Trophoblast cell (in vitro differentiated cells and primary cell): ENCODE measurements around the gene MPV17L2. TPM values are rescaled to one million over a fixed set of nuclear protein-coding genes. Genes with fewer than 3 reads are reported as not detected.

Source experiments
- DNase-seq, 2 donors: peaks; one replicate each; pipeline ENCODE4 v3.0.0-alpha.2; 2016
- H2AFZ ChIP-seq: 2 replicates; pipeline ENCODE4 v1.6.1; 2013; ENCODE audit warnings: low read length, moderate library complexity, mild to moderate bottlenecking; ENCODE audit not compliant: insufficient read depth, poor library complexity
- H2AK5ac ChIP-seq: 2 replicates; pipeline ENCODE4 v1.6.1; 2013; ENCODE audit warnings: mild to moderate bottlenecking, low read length
- H2BK120ac ChIP-seq: 2 replicates; pipeline ENCODE4 v1.6.1; 2013; ENCODE audit warnings: low read length, mild to moderate bottlenecking, moderate library complexity; ENCODE audit not compliant: insufficient read depth, poor library complexity
- H2BK12ac ChIP-seq: 2 replicates; pipeline ENCODE4 v1.6.1; 2013; ENCODE audit warnings: mild to moderate bottlenecking, low read length, moderate library complexity
- H2BK5ac ChIP-seq: 2 replicates; pipeline ENCODE4 v1.6.1; 2013; ENCODE audit warnings: low read length, low read depth, moderate library complexity, mild to moderate bottlenecking; ENCODE audit not compliant: poor library complexity
- H3K14ac ChIP-seq: 2 replicates; pipeline ENCODE4 v1.6.1; 2013; ENCODE audit warnings: mild to moderate bottlenecking, low read length
- H3K18ac ChIP-seq: 2 replicates; pipeline ENCODE4 v1.6.1; 2013; ENCODE audit warnings: mild to moderate bottlenecking, low read length
- H3K23ac ChIP-seq: 2 replicates; pipeline ENCODE4 v1.6.1; 2013; ENCODE audit warnings: low read length
- H3K27ac ChIP-seq: 2 replicates; pipeline ENCODE4 v1.5.1; 2013; ENCODE audit warnings: low read depth, mild to moderate bottlenecking, inconsistent platforms, low read length, moderate library complexity
- H3K27me3 ChIP-seq: 2 replicates; pipeline ENCODE4 v1.6.1; 2013; ENCODE audit warnings: inconsistent platforms, mild to moderate bottlenecking, low read length, moderate library complexity; ENCODE audit not compliant: insufficient read depth
- H3K36me3 ChIP-seq, 2 experiments: 1 replicate in 1 of 2; 2 replicates in 1 of 2; pipeline ENCODE4 v1.6.1; 2013; ENCODE audit warnings: low read length in 2 of 2, mild to moderate bottlenecking in 2 of 2, moderate library complexity in 1 of 2; ENCODE audit not compliant: insufficient read depth in 2 of 2, control insufficient read depth in 1 of 2
- H3K4ac ChIP-seq: 2 replicates; pipeline ENCODE4 v1.6.1; 2013; ENCODE audit warnings: low read depth, mild to moderate bottlenecking, low read length, moderate library complexity
- H3K4me1 ChIP-seq, 2 experiments: 1 replicate in 1 of 2; 2 replicates in 1 of 2; pipeline ENCODE4 v1.6.1; 2013; ENCODE audit warnings: low read length in 2 of 2, mild to moderate bottlenecking in 2 of 2, moderate library complexity in 1 of 2; ENCODE audit not compliant: insufficient read depth in 2 of 2, control insufficient read depth in 1 of 2
- H3K4me2 ChIP-seq: 2 replicates; pipeline ENCODE4 v1.6.1; 2013; ENCODE audit warnings: inconsistent platforms, mild to moderate bottlenecking, low read length, moderate library complexity
- H3K4me3 ChIP-seq: 2 replicates; pipeline ENCODE4 v1.5.1; 2013; ENCODE audit warnings: mild to moderate bottlenecking, low read depth, low read length, inconsistent platforms
- H3K79me1 ChIP-seq: one replicate; pipeline ENCODE4 v1.6.1; 2013; ENCODE audit warnings: low read length
- H3K79me2 ChIP-seq: 2 replicates; pipeline ENCODE4 v1.6.1; 2013; ENCODE audit warnings: low read length, mild to moderate bottlenecking; ENCODE audit not compliant: control insufficient read depth, insufficient read depth, poor library complexity
- H3K9ac ChIP-seq: 2 replicates; pipeline ENCODE4 v1.6.1; 2013; ENCODE audit warnings: mild to moderate bottlenecking, low read length
- H3K9me3 ChIP-seq: 2 replicates; pipeline ENCODE4 v1.6.1; 2013; ENCODE audit warnings: low read depth, mild to moderate bottlenecking, control low read depth, inconsistent platforms, low read length; ENCODE audit not compliant: insufficient read depth
- H4K12ac ChIP-seq: 2 replicates; pipeline ENCODE4 v1.6.1; 2013; ENCODE audit warnings: low read depth, mild to moderate bottlenecking, low read length, moderate library complexity
- H4K8ac ChIP-seq: 2 replicates; pipeline ENCODE4 v1.6.1; 2013; ENCODE audit warnings: low read depth, mild to moderate bottlenecking, low read length, moderate library complexity
- H4K91ac ChIP-seq: one replicate; pipeline ENCODE4 v1.6.1; 2013; ENCODE audit warnings: low read depth, mild to moderate bottlenecking, low read length, moderate library complexity
- WGBS: extraction: QIAGEN DNeasy Blood & Tissue Kit; methylation state at CpG from one replicate; pipeline ENCODE4 v1.1.7; 2013; ENCODE audit warnings: missing lambda C conversion rate; ENCODE audit not compliant: insufficient read length, insufficient coverage; ENCODE audit errors: extremely low coverage; 5-methylcytosine and 5-hydroxymethylcytosine counted together
- polyA plus RNA-seq: library from polyadenylated mRNA; stranded (reverse); fragments of 200-250 nt; gene quantifications from 2 replicates; pipeline ENCODE4 v1.2.3, GENCODE V29; 2013

MPV17L2 gene
- polyA plus RNA-seq = 26.0 and 26.7 TPM in 2 replicates

GRCh38 chr19:18192673-18193387 is at the start of gene MPV17L2:
Gene MPV17L2, plus strand, starts transcription at chr19:18193218. Its CDS starts 64 bp downstream, at chr19:18193282.
- no CpG with 5 or more reads among the region's 74 CpGs for WGBS
- peak within 1 kb of the TSS; percentile 44 for H2AK5ac ChIP-seq

GRCh38 chr19:18143902-18144301 is 49.1 kb upstream of the MPV17L2 start:
- Histone ChIP-seq H3K27me3 (no peaks in the 10 kb centered on the region), H3K4me2 (no peak overlapping the region), H3K9ac (no peak overlapping the region), H3K4me3 (no peak overlapping the region), H3K14ac (no peak overlapping the region), H3K18ac (no peak overlapping the region), H2AFZ (no peak overlapping the region), H2BK12ac (no peak overlapping the region), H3K4ac (no peak overlapping the region), H4K8ac (no peak overlapping the region), H3K4me1 (no peaks in the 10 kb centered on the region), H3K36me3 (peaks cover 17 to 20% of the 10 kb centered on the region in 2 experiments), H4K91ac (no peak overlapping the region), H2BK5ac (no peak overlapping the region), H3K79me2 (no peaks in the 10 kb centered on the region), H2BK120ac (no peak overlapping the region), H4K12ac (no peak overlapping the region), H3K23ac (no peak overlapping the region), H3K9me3 (no peaks in the 10 kb centered on the region), H3K79me1 (no peaks in the 10 kb centered on the region), H2AK5ac (no peak overlapping the region), H3K27ac (no peak overlapping the region)
- no CpG with 5 or more reads among the region's 3 CpGs for WGBS
- no peak for DNase-seq

More at GRCh38 chr19:18192673-18193387, at the start of gene MPV17L2:
- Histone ChIP-seq H3K14ac (peak within 1 kb of the TSS; percentile 75), H3K4me3 (peak within 1 kb of the TSS; percentile 99), H2BK5ac (peak within 1 kb of the TSS; percentile 35), H3K4me2 (peak within 1 kb of the TSS; percentile 94), H2AFZ (peak within 1 kb of the TSS; percentile 80), H3K27me3 (no peaks in the 10 kb centered on the region), H3K18ac (peak within 1 kb of the TSS; percentile 69), H2BK12ac (peak within 1 kb of the TSS; percentile 5), H3K79me1 (peaks cover 6% of the 10 kb centered on the region), H3K36me3 (peaks cover 11 to 12% of the 10 kb centered on the region in 2 experiments), H3K23ac (no peak within 1 kb of the TSS), H3K79me2 (peaks cover 6% of the 10 kb centered on the region), H2BK120ac (peak within 1 kb of the TSS; percentile 73), H3K9ac (peak within 1 kb of the TSS; percentile 73), H3K4me1 (peaks cover 15 to 17% of the 10 kb centered on the region in 2 experiments), H3K4ac (peak within 1 kb of the TSS; percentile 8), H4K8ac (peak within 1 kb of the TSS; percentile 85), H3K9me3 (no peaks in the 10 kb centered on the region), H4K91ac (peak within 1 kb of the TSS; percentile 74), H3K27ac (peak within 1 kb of the TSS; percentile 51), H4K12ac (peak within 1 kb of the TSS; percentile 75)
- peak; percentile 100 for DNase-seq

GRCh38 chr19:18144361-18144760 is 48.7 kb upstream of the MPV17L2 start:
- no peak overlapping the region for H2AFZ ChIP-seq
- DNase-seq = no peak
- no peak overlapping the region for H3K23ac ChIP-seq
- no peak overlapping the region for H3K4ac ChIP-seq
- no peak overlapping the region for H4K12ac ChIP-seq
- H3K79me1 ChIP-seq = no peaks in the 10 kb centered on the region
- no peak overlapping the region for H4K91ac ChIP-seq
- no peak overlapping the region for H2AK5ac ChIP-seq
- H3K18ac ChIP-seq = no peak overlapping the region
- no peaks in the 10 kb centered on the region for H3K4me1 ChIP-seq
- H2BK12ac ChIP-seq = no peak overlapping the region
- peaks cover 14 to 20% of the 10 kb centered on the region in 2 experiments for H3K36me3 ChIP-seq
- no peak overlapping the region for H3K9ac ChIP-seq
- H3K79me2 ChIP-seq = no peaks in the 10 kb centered on the region
- no peak overlapping the region for H2BK120ac ChIP-seq
- no peak overlapping the region for H3K27ac ChIP-seq
- no peak overlapping the region for H2BK5ac ChIP-seq
- no CpG with 5 or more reads among the region's 16 CpGs for WGBS
- no peak overlapping the region for H4K8ac ChIP-seq
- H3K27me3 ChIP-seq = no peaks in the 10 kb centered on the region
- H3K4me2 ChIP-seq = no peak overlapping the region
- H3K4me3 ChIP-seq = peak overlapping the region; percentile 31
- H3K14ac ChIP-seq = no peak overlapping the region
- no peaks in the 10 kb centered on the region for H3K9me3 ChIP-seq

GRCh38 chr19:18144906-18145305 is 48.1 kb upstream of the MPV17L2 start:
- Histone ChIP-seq H3K4me1 (no peaks in the 10 kb centered on the region), H2BK120ac (no peak overlapping the region), H3K36me3 (peaks cover 14 to 20% of the 10 kb centered on the region in 2 experiments), H3K18ac (no peak overlapping the region), H3K27me3 (no peaks in the 10 kb centered on the region), H3K14ac (no peak overlapping the region), H3K4me2 (no peak overlapping the region), H3K27ac (no peak overlapping the region), H3K79me1 (no peaks in the 10 kb centered on the region), H2BK12ac (no peak overlapping the region), H3K23ac (no peak overlapping the region), H3K79me2 (no peaks in the 10 kb centered on the region), H4K8ac (no peak overlapping the region), H3K9ac (no peak overlapping the region), H4K12ac (no peak overlapping the region), H3K9me3 (no peaks in the 10 kb centered on the region), H2AK5ac (no peak overlapping the region), H2BK5ac (no peak overlapping the region), H2AFZ (no peak overlapping the region), H3K4me3 (no peak overlapping the region), H3K4ac (no peak overlapping the region), H4K91ac (no peak overlapping the region)
- no peak for DNase-seq
- WGBS = no CpG with 5 or more reads among the region's 28 CpGs
